Measurements from ENCODE around the gene MAPK12.

Gene MAPK12

GRCh38 chr22:50250555-50251476, 10.7 kb downstream of the MAPK12 start, which contains the start of gene HDAC10:
HDAC10 (minus strand) TSS chr22:50251265; CDS start chr22:50251032, 233 bp downstream.
- Histone ChIP-seq H3K9ac (ENCODE audit: low read depth, low read length, poor library complexity) (peak within 1 kb of the TSS; percentile 96), H3K4me2 (ENCODE audit: insufficient read depth, low read length, poor library complexity, severe bottlenecking) (peak within 1 kb of the TSS; percentile 98), H3K23ac (ENCODE audit: low read depth, low read length, poor library complexity) (peak within 1 kb of the TSS; percentile 97), H3K9me3 (replicated peaks in 1 of 2; ENCODE audit: control insufficient read depth in 2 of 2, insufficient read depth in 1 of 2, low read depth in 1 of 2, low read length in 2 of 2) (no peaks in the 10 kb centered on the region), H3K14ac (ENCODE audit: low read length) (peak within 1 kb of the TSS; percentile 99), H2AK5ac (ENCODE audit: low read depth, low read length) (peak within 1 kb of the TSS; percentile 100), H4K91ac (ENCODE audit: low read depth, low read length, poor library complexity) (no peak within 1 kb of the TSS), H3K4me1 (ENCODE audit: control insufficient read depth in 2 of 2, insufficient read depth in 1 of 2, low read depth in 1 of 2, low read length in 2 of 2) (peaks cover 15 to 17% of the 10 kb centered on the region in 2 donors), H4K8ac (ENCODE audit: low read depth, low read length) (peak within 1 kb of the TSS; percentile 48), H2BK120ac (ENCODE audit: low read depth, low read length) (peak within 1 kb of the TSS; percentile 99), H3K4ac (ENCODE audit: low read length) (peak within 1 kb of the TSS; percentile 93), H3K18ac (ENCODE audit: low read length) (peak within 1 kb of the TSS; percentile 94), H2BK12ac (ENCODE audit: low read length) (peak within 1 kb of the TSS; percentile 73), H3K36me3 (replicated peaks in 1 of 2; ENCODE audit: control insufficient read depth in 2 of 2, insufficient read depth in 2 of 2, low read length in 2 of 2) (peaks cover 30 to 56% of the 10 kb centered on the region in 2 donors), H2AFZ (ENCODE audit: low read length) (peak within 1 kb of the TSS; percentile 83), H2BK5ac (ENCODE audit: low read length) (peak within 1 kb of the TSS; percentile 82), H3K27me3 (ENCODE audit: control insufficient read depth in 3 of 3, insufficient read depth in 3 of 3, low read depth in 1 of 3, low read length in 3 of 3) (no peaks in the 10 kb centered on the region), H3K27ac (replicated peaks; ENCODE audit: low read length) (peak within 1 kb of the TSS; percentile 72), H2BK15ac (ENCODE audit: low read length) (peak within 1 kb of the TSS; percentile 94), H3K79me1 (ENCODE audit: low read depth, low read length) (peaks cover 27% of the 10 kb centered on the region), H3K4me3 (ENCODE audit: low read length in 2 of 2) (peak within 1 kb of the TSS; percentile 72 to 86)
- peak; percentile 83 for DNase-seq (ENCODE audit: low spot score)
- no CpG with 5 or more reads among the region's 81 CpGs for WGBS, 2 donors (ENCODE audit: extremely low coverage in 2 of 2, insufficient read length in 2 of 2, insufficient replicate concordance in 1 of 2)

GRCh38 chr22:50250249-50250554, 11.3 kb downstream of the MAPK12 start:
- Histone ChIP-seq H3K9me3 (replicated peaks in 1 of 2; ENCODE audit: control insufficient read depth in 2 of 2, insufficient read depth in 1 of 2, low read depth in 1 of 2, low read length in 2 of 2) (no peaks in the 10 kb centered on the region), H2BK12ac (ENCODE audit: low read length) (no peak overlapping the region), H2AFZ (ENCODE audit: low read length) (no peak overlapping the region), H3K23ac (ENCODE audit: low read depth, low read length, poor library complexity) (peak overlapping the region; percentile 97), H2BK15ac (ENCODE audit: low read length) (peak overlapping the region; percentile 94), H3K27ac (replicated peaks; ENCODE audit: low read length) (no peak overlapping the region), H3K4ac (ENCODE audit: low read length) (peak overlapping the region; percentile 37), H3K4me1 (ENCODE audit: control insufficient read depth in 2 of 2, insufficient read depth in 1 of 2, low read depth in 1 of 2, low read length in 2 of 2) (peaks cover 20 to 21% of the 10 kb centered on the region in 2 donors), H3K9ac (ENCODE audit: low read depth, low read length, poor library complexity) (peak overlapping the region; percentile 91), H3K4me3 (ENCODE audit: low read length in 2 of 2) (peak overlapping the region; percentile 12 to 72), H3K18ac (ENCODE audit: low read length) (peak overlapping the region; percentile 91), H3K79me1 (ENCODE audit: low read depth, low read length) (peaks cover 26% of the 10 kb centered on the region), H2AK5ac (ENCODE audit: low read depth, low read length) (peak overlapping the region; percentile 100), H4K91ac (ENCODE audit: low read depth, low read length, poor library complexity) (no peak overlapping the region), H2BK120ac (ENCODE audit: low read depth, low read length) (no peak overlapping the region), H3K4me2 (ENCODE audit: insufficient read depth, low read length, poor library complexity, severe bottlenecking) (peak overlapping the region; percentile 98), H4K8ac (ENCODE audit: low read depth, low read length) (no peak overlapping the region), H3K14ac (ENCODE audit: low read length) (peak overlapping the region; percentile 99), H3K36me3 (replicated peaks in 1 of 2; ENCODE audit: control insufficient read depth in 2 of 2, insufficient read depth in 2 of 2, low read length in 2 of 2) (peaks cover 28 to 60% of the 10 kb centered on the region in 2 donors), H3K27me3 (ENCODE audit: control insufficient read depth in 3 of 3, insufficient read depth in 3 of 3, low read depth in 1 of 3, low read length in 3 of 3) (no peaks in the 10 kb centered on the region), H2BK5ac (ENCODE audit: low read length) (peak overlapping the region; percentile 75)
- WGBS, 2 donors (ENCODE audit: extremely low coverage in 2 of 2, insufficient read length in 2 of 2, insufficient replicate concordance in 1 of 2), result no CpG with 5 or more reads among the region's 11 CpGs
- DNase-seq (ENCODE audit: low spot score), result no peak

- Histone ChIP-seq H3K18ac (ENCODE audit: low read length) (peak overlapping the region; percentile 91), H3K4me3 (ENCODE audit: low read length in 2 of 2) (peak overlapping the region; percentile 12 to 72)
- no CpG with 5 or more reads among the region's 32 CpGs for WGBS, 2 donors (ENCODE audit: extremely low coverage in 2 of 2, insufficient read length in 2 of 2, insufficient replicate concordance in 1 of 2)
These were observed 11.9 kb downstream of the MAPK12 start for GRCh38 chr22:50249341-50250248.

More at GRCh38 chr22:50249341-50250248, 11.9 kb downstream of the MAPK12 start:
- peaks cover 24% of the 10 kb centered on the region for H3K79me1 ChIP-seq (ENCODE audit: low read depth, low read length)
- H2BK15ac ChIP-seq (ENCODE audit: low read length), result peak overlapping the region; percentile 94
- no peak for DNase-seq (ENCODE audit: low spot score)
- peak overlapping the region; percentile 91 for H3K9ac ChIP-seq (ENCODE audit: low read depth, low read length, poor library complexity)
- peak overlapping the region; percentile 100 for H2AK5ac ChIP-seq (ENCODE audit: low read depth, low read length)
- H3K14ac ChIP-seq (ENCODE audit: low read length), result peak overlapping the region; percentile 99
- H2BK5ac ChIP-seq (ENCODE audit: low read length), result peak overlapping the region; percentile 75
- peaks cover 21 to 22% of the 10 kb centered on the region in 2 donors for H3K4me1 ChIP-seq (ENCODE audit: control insufficient read depth in 2 of 2, insufficient read depth in 1 of 2, low read depth in 1 of 2, low read length in 2 of 2)
- H3K27ac ChIP-seq (replicated peaks; ENCODE audit: low read length), result no peak overlapping the region
- H4K91ac ChIP-seq (ENCODE audit: low read depth, low read length, poor library complexity), result no peak overlapping the region
- H3K23ac ChIP-seq (ENCODE audit: low read depth, low read length, poor library complexity), result peak overlapping the region; percentile 97
- H3K4ac ChIP-seq (ENCODE audit: low read length), result peak overlapping the region; percentile 37
- no peak overlapping the region for H2AFZ ChIP-seq (ENCODE audit: low read length)
- H3K27me3 ChIP-seq (ENCODE audit: control insufficient read depth in 3 of 3, insufficient read depth in 3 of 3, low read depth in 1 of 3, low read length in 3 of 3), result no peaks in the 10 kb centered on the region
- H4K8ac ChIP-seq (ENCODE audit: low read depth, low read length), result no peak overlapping the region
- H3K9me3 ChIP-seq (replicated peaks in 1 of 2; ENCODE audit: control insufficient read depth in 2 of 2, insufficient read depth in 1 of 2, low read depth in 1 of 2, low read length in 2 of 2), result no peaks in the 10 kb centered on the region
- no peak overlapping the region for H2BK120ac ChIP-seq (ENCODE audit: low read depth, low read length)
- peak overlapping the region; percentile 98 for H3K4me2 ChIP-seq (ENCODE audit: insufficient read depth, low read length, poor library complexity, severe bottlenecking)
- peak overlapping the region; percentile 58 for H2BK12ac ChIP-seq (ENCODE audit: low read length)
- peaks cover 25 to 54% of the 10 kb centered on the region in 2 donors for H3K36me3 ChIP-seq (replicated peaks in 1 of 2; ENCODE audit: control insufficient read depth in 2 of 2, insufficient read depth in 2 of 2, low read length in 2 of 2)

All from neuronal stem cell (in vitro differentiated cells).